HAP-1 (cell line): ENCODE results near the gene PPP4R4.

Source experiments
- DNase-seq, 2 experiments: peaks; one replicate each; pipeline ENCODE4 v3.0.0-alpha.2; 2016 to 2020; ENCODE audit warnings: low spot score in 2 of 2
- H3K27me3 ChIP-seq: fragments of 250-450 bp; sonication (Bioruptor Pico); 2 replicates; pipeline ENCODE4 v1.5.1; 2020; ENCODE audit warnings: low read depth, mild to moderate bottlenecking, moderate library complexity
- H3K36me3 ChIP-seq: fragments of 250-450 bp; sonication (Bioruptor Pico); replicated peaks from 2 replicates; pipeline ENCODE4 v1.5.1; 2020; ENCODE audit warnings: mild to moderate bottlenecking
- H3K4me1 ChIP-seq: fragments of 250-450 bp; sonication (Bioruptor Pico); 2 replicates; pipeline ENCODE4 v1.5.1; 2020; ENCODE audit warnings: mild to moderate bottlenecking
- H3K4me3 ChIP-seq: fragments of 250-450 bp; sonication (Bioruptor Pico); 2 replicates; pipeline ENCODE4 v1.5.1; 2020; ENCODE audit warnings: mild to moderate bottlenecking, moderate library complexity
- H3K9me3 ChIP-seq: fragments of 250-450 bp; sonication (Bioruptor Pico); 2 replicates; pipeline ENCODE4 v1.5.1; 2020; ENCODE audit warnings: mild to moderate bottlenecking, moderate library complexity
- in situ Hi-C: fragments of 300-500 bp; cut with MboI; formaldehyde crosslinking; loops from 3 replicates; pipeline ENCODE4 v1.14.3; 2020; ENCODE audit warnings: low sequenced_read_pairs, inconsistent platforms, mixed read lengths

Gene PPP4R4

DNA sequence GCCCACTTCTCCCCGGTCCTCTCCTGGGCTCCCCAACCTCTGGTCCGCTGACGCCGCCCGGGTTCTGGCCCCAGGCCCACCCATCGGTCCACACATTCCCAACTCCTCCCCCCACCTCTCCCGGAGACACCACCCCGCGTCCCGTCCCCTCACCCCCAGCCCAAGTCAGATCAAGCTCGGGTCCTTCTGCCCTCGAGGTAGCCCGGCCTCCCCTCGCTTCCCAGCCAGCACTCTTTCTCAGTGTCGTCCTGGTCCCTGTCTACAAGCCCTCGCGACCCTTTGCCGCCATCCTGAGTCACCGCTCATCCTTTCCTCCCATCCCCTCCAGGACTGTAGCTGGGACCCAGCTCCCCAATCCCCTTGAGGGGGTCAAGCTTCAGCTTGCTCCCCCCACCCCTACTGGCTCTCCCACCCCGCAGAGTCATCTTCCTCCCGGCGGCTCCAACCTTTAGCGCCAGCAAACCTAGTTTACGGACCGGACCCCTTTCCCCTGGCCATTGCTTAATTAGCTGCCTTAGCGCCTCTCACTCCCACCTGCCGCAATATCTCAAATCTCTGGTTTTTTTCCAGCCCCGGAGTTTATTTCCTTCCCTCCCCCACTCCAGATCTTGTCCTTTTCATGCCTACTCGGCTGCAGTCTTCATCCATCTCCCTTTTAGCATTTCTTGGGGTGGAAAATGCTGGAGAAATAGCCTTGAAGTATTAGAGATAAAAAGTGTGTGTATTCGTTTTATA is 1.1 kb downstream of the PPP4R4 start:
- Histone ChIP-seq H3K9me3 (no peaks in the 10 kb centered on the region), H3K27me3 (no peaks in the 10 kb centered on the region), H3K4me3 (peak overlapping the region; percentile 59), H3K4me1 (peaks cover 23% of the 10 kb centered on the region), H3K36me3 (no peaks in the 10 kb centered on the region; the same call in 1 of the 2 replicates)
- peak; percentile 22 to 61 for DNase-seq
- in situ Hi-C loops = no loop called here

DNA sequence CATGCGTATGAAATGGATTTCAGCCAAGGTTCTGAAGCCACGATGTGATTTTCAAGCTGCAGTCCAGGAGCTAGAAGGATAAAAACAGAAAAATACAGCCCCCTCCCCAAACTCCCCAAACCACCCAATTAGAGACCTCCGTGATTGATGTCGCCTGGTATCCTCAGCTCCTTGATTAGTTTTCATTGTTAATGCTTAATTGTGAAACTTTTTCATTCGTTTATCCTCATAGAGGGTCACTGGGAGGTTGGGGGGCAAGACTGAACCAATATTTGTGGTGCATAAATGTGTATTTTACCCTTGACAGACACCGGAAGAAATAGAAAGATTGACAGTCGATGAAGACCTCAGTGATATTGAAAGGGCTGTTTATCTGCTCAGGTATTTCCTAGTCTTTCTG is 1.6 kb downstream of the PPP4R4 start:
- H3K4me1 ChIP-seq = peaks cover 26% of the 10 kb centered on the region
- H3K9me3 ChIP-seq = no peaks in the 10 kb centered on the region
- peak overlapping the region; percentile 59 for H3K4me3 ChIP-seq
- H3K27me3 ChIP-seq = no peaks in the 10 kb centered on the region
- H3K36me3 ChIP-seq = no peaks in the 10 kb centered on the region; the same call in 1 of the 2 replicates
- in situ Hi-C loops = no loop called here
- no peak for DNase-seq

DNA sequence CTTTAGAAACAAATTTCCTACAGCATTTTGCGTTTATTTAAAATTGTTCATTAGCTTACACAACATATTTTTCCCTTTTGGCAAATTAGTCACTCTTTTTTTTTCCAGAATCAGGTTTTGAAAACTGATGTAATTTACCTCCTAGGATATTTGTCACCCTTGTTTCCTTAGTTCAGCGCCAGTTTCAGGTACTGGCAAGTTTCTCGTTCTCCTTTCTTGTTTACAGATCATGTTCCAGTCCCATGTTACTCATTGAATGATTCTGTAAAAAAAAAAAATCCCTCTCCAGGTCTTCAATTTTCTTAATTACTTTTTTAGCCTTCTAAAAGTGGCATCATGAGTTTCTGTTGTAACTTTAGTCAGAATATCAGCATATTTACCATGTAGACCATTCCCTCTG is 2.7 kb downstream of the PPP4R4 start:
- Histone ChIP-seq H3K36me3 (no peaks in the 10 kb centered on the region; the same call in 1 of the 2 replicates), H3K27me3 (no peaks in the 10 kb centered on the region), H3K4me1 (peaks cover 28% of the 10 kb centered on the region), H3K9me3 (no peaks in the 10 kb centered on the region), H3K4me3 (no peak overlapping the region)
- in situ Hi-C loops = no loop called here
- no peak for DNase-seq

DNA sequence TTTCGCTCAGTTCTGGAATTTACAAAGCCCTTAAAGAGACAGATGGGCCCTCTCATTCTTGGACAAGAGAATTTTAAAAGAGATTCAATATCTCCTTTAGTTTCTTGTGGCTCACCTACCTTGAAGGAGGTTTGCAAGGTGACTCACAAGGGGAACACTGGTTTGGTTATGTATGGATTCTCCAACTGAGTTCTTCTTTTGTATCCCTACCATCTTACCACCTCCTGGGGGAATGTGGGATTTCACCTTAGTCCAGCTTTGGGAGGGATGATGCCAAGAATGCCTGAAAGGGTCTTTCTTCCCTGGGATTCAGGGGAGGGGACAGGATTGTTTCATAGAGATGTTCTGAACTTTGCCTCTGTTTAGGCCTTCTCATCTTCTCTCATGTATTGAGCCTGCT is 3.7 kb downstream of the PPP4R4 start:
- Histone ChIP-seq H3K4me3 (no peak overlapping the region), H3K36me3 (no peaks in the 10 kb centered on the region; the same call in 1 of the 2 replicates), H3K27me3 (no peaks in the 10 kb centered on the region), H3K9me3 (no peaks in the 10 kb centered on the region), H3K4me1 (peaks cover 28% of the 10 kb centered on the region)
- no peak for DNase-seq
- in situ Hi-C loops = no loop called here

DNA sequence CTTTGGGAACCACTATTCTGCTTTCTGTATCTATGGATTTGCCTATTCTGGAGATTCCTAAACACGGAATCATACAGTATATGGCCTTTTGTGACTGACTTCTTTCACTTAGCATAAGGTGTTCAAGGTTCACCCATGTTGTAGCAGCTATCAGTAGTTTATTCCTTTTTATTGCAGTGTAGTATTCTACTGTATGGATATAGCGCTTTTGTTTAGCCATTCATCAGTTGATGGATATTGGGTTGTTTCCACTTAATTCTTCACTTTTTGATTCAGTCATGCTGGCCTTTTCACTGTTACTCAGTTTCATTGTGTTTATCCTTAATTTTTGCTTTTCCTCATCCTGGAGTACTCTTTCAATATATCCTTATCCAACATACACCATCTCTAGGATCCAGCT is 5.1 kb downstream of the PPP4R4 start:
- in situ Hi-C loops = no loop called here
- H3K9me3 ChIP-seq = no peaks in the 10 kb centered on the region
- H3K4me1 ChIP-seq = peaks cover 28% of the 10 kb centered on the region
- no peak for DNase-seq
- no peaks in the 10 kb centered on the region; the same call in 1 of the 2 replicates for H3K36me3 ChIP-seq
- H3K4me3 ChIP-seq = no peak overlapping the region
- no peaks in the 10 kb centered on the region for H3K27me3 ChIP-seq

DNA sequence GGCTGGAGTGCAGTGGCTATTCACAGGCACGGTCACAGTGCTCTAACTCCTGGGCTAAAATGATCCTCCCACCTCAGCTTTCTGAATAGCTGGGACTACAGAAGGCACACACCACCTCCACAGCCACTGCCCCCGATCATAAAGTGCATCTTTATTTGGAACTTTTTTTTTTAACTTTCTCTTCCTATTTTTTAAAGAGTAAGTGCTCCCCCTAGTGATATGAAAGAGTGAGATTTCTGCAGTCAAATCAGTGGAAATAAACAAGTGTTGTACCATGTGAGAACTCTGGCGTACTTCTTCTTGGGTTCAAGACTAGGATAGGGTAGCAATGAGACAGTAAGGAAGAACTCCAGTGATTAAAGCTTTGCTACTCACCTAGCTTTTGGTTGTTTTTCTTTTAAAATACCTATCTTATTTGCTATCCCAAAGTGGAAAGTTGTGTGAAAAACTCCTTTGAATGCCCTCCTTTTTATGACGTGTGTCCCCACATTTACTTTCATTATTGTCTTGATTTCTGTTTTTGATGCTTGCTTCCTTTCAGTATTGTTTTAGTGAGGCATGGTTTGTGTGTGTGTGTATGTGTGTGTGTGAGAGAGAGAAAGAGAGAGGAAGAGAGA is 6.6 kb downstream of the PPP4R4 start:
- Histone ChIP-seq H3K36me3 (no peaks in the 10 kb centered on the region; the same call in 1 of the 2 replicates), H3K27me3 (no peaks in the 10 kb centered on the region), H3K4me3 (no peak overlapping the region), H3K4me1 (peaks cover 30% of the 10 kb centered on the region), H3K9me3 (no peaks in the 10 kb centered on the region)
- DNase-seq = peak; percentile 60 to 87
- in situ Hi-C loops = no loop called here

DNA sequence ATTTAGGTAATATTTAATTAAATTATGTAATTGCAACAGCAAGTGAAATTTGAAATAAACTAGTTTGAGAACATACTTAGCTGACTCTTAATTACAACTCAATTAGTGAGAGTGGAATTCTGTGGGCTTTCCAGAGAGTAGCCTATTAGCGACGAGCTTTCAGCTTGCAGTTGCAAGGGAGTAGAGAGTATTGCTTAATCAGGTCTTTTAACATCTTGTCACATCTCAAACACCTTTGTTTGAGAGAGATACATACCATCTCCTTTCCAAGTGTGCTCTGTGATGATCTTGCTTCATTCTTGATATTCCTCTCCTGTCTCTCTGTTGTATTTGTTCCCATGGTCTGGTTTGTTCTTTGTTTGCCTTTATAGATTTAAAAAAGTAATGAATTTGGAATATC is 7.7 kb downstream of the PPP4R4 start:
- in situ Hi-C loops = no loop called here
- Histone ChIP-seq H3K36me3 (no peaks in the 10 kb centered on the region; the same call in 1 of the 2 replicates), H3K4me1 (peaks cover 24% of the 10 kb centered on the region), H3K27me3 (no peaks in the 10 kb centered on the region), H3K9me3 (no peaks in the 10 kb centered on the region), H3K4me3 (no peak overlapping the region)
- DNase-seq = no peak

DNA sequence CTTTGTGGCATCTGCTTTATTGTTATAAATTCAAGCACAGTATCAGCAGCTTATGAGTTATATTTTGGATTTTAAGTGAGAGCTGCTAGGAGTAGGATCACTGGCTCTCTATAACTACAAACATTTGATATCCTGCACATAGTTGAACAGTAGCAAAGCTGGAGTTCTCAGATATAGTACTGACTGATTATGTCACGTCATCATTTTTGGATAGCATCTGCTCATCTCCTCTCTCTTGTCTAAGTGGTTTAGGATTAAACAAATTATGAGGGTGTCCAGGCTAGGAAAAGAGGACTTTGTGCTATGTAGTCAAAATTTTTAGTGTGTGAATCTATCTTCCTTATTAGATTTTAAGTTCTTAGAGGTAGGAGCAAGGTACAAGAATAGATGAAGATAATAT is 18.4 kb downstream of the PPP4R4 start:
- no peaks in the 10 kb centered on the region; the same call in 1 of the 2 replicates for H3K9me3 ChIP-seq
- H3K36me3 ChIP-seq = no peaks in the 10 kb centered on the region
- H3K27me3 ChIP-seq = no peaks in the 10 kb centered on the region
- H3K4me3 ChIP-seq = no peak overlapping the region
- DNase-seq = no peak
- in situ Hi-C loops = no loop called here
- peaks cover 15% of the 10 kb centered on the region for H3K4me1 ChIP-seq

DNA sequence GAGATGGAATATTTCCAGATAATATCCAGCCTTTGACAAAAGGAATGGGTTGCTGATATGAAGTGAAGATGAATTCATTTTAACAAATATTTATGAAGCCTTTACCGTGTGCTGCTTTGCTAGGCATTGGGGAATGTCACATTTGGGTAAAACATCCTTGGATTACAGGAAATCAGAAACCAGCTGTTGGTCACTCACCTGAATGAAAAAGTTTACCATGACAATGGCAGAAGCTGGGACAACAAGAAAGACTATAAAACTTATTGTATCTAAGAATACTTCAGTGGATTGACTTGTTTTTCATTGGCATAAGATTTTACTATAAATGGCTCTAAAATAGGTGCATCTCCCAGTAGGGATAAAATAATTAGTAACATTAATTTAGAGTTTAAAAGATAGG is 19.7 kb downstream of the PPP4R4 start:
- peaks cover 15% of the 10 kb centered on the region for H3K4me1 ChIP-seq
- H3K4me3 ChIP-seq = no peak overlapping the region
- H3K27me3 ChIP-seq = no peaks in the 10 kb centered on the region
- peak in 1 of 2 experiments; percentile 56 for DNase-seq
- no peaks in the 10 kb centered on the region for H3K36me3 ChIP-seq
- no peaks in the 10 kb centered on the region; the same call in 1 of the 2 replicates for H3K9me3 ChIP-seq
- in situ Hi-C loops = no loop called here

DNA sequence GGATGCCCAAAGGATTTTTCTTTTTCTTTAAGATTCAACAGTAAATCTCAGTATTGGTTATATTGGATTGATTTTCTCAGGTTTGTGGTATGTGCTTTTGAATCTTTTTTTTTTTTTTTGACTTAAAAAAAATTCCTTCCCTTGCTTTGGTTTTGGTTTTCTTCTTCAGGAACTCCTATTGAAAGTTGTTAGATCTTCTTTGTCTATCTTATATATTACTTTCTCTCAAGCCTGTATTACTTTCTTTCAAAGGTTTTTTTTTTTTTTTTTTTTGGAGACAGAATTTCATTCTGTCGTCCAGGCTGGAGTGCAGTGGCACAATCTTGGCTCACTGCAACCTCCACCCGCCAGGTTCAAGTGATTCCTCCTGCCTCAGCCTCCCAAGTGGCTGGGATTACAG is 21.9 kb downstream of the PPP4R4 start:
- Histone ChIP-seq H3K9me3 (no peaks in the 10 kb centered on the region; the same call in 1 of the 2 replicates), H3K4me1 (peaks cover 15% of the 10 kb centered on the region), H3K36me3 (no peaks in the 10 kb centered on the region), H3K27me3 (no peaks in the 10 kb centered on the region), H3K4me3 (no peak overlapping the region)
- no peak for DNase-seq
- in situ Hi-C loops = no loop called here

DNA sequence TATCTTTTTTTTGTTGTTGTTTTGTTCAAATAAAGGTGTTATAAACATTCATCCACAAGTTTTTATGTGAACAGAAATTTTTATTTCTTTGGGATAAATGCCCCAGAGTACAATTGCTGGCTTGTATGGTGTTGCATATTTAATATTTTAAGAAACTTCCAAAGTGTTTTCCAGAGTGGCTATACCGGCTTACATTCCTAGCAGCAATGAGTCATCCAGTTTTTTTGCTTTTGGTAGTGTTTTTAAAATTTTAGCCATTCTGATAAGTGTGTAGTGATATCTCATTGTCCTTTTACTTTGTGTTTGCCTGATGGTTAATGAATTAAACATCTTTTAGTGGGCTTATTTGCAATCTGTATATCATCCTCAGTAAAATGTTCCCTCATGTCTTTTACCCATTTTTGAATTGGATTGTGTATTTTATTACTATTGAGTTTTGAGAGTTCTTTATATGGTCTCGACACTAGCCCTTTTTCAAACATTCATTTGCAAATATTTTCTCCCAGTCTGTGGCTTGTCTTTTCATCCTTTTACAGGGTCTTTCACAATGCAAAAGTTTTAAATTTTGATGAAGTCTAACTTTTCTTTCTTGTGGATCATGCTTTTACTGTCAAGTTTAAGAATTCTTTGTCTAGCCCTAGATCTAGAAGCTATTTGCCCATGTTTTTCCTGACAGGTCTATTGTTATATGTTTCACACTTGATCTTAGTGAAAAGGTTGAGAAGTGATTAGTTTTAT is 29.5 kb downstream of the PPP4R4 start:
- in situ Hi-C loops = no loop called here

DNA sequence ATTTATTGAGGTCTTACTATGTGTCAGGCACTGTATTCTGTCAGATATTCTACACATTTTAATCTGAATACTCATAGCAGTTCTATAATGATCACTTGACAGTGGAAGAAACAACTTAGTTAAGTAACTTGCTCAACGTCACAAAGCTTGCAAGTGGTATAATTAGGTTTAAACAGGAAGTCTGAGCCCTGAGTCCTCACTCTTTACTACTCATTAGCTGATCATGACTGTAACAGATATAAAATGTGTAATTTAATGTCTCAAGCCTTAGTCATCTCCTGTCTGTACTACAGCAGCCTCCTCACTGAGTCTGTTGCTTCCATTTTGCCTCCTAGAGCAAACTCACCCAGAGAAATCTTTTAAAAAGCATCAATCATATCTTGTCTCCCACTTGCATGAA is 38.9 kb downstream of the PPP4R4 start:
- no peak for DNase-seq
- Histone ChIP-seq H3K9me3 (no peaks in the 10 kb centered on the region), H3K4me1 (no peaks in the 10 kb centered on the region), H3K27me3 (no peaks in the 10 kb centered on the region), H3K4me3 (no peak overlapping the region), H3K36me3 (no peaks in the 10 kb centered on the region)
- in situ Hi-C loops = no loop called here

More for the DNA sequence above, 29.5 kb downstream of the PPP4R4 start:
- H3K36me3 ChIP-seq = no peaks in the 10 kb centered on the region
- H3K4me3 ChIP-seq = no peak overlapping the region
- H3K4me1 ChIP-seq = peaks cover 27% of the 10 kb centered on the region
- no peaks in the 10 kb centered on the region for H3K9me3 ChIP-seq
- H3K27me3 ChIP-seq = no peaks in the 10 kb centered on the region
- DNase-seq = peak in 1 of 2 experiments; percentile 97

DNA sequence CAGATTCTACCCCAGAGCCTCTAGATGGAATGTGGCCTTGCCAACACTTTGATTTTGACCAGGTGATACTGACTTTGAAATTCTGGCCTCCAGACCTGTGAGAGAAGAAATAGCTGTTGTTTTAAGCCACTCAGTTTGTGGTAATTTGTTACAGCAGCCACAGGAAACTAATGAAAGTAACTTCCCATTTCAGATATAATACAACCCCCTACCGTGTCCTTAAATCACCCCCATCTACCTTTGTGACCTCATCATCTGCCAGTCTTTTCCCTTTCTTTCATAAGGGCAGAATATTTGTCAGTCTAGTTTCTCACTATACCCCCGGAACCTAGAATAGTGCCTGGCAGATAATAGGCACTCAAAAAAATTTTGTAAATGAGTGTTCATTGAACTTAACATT is 39.6 kb downstream of the PPP4R4 start:
- in situ Hi-C loops = no loop called here
- H3K36me3 ChIP-seq = no peaks in the 10 kb centered on the region
- no peaks in the 10 kb centered on the region for H3K27me3 ChIP-seq
- no peak for DNase-seq
- H3K4me1 ChIP-seq = no peaks in the 10 kb centered on the region
- H3K4me3 ChIP-seq = no peak overlapping the region
- H3K9me3 ChIP-seq = no peaks in the 10 kb centered on the region

DNA sequence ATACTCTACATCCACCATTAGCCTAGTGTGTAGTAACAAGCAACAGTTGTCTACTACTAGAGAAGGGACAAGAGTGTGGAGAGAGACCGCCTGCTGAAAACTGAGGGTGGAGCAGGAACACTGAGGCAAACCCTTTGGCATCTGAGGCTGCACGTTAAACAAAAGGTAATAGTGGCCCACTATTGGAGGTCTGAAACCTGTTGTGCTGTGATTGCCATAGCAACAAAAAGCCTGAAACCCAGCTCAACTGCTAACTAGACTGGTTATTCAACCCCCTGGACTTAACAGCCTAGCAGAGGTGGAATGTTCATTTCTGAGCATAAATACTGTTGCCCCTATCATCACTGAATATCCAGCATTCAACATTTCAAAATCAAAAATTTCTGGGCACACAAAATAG is 43.0 kb downstream of the PPP4R4 start:
- in situ Hi-C loops = no loop called here
- no peak for DNase-seq
- H3K9me3 ChIP-seq = no peaks in the 10 kb centered on the region
- H3K27me3 ChIP-seq = no peaks in the 10 kb centered on the region
- no peaks in the 10 kb centered on the region for H3K36me3 ChIP-seq
- no peak overlapping the region for H3K4me3 ChIP-seq
- no peaks in the 10 kb centered on the region for H3K4me1 ChIP-seq
